ENCODE results near the gene JARID2.
A peak's percentile ranks its signal among the peaks of the same experiment; 100 is the strongest.
"Not testable (repeated sequence)": the region's sequence is repeated elsewhere in the genome, so short reads cannot be mapped to it uniquely, and the experiment has no call there.

JARID2 gene

GRCh38 chr6:15303920-15304291 lies 58.0 kb downstream of the JARID2 start:
- Histone ChIP-seq H3K4me3 (no peak overlapping the region), H3K27ac (no peak overlapping the region)

DNA sequence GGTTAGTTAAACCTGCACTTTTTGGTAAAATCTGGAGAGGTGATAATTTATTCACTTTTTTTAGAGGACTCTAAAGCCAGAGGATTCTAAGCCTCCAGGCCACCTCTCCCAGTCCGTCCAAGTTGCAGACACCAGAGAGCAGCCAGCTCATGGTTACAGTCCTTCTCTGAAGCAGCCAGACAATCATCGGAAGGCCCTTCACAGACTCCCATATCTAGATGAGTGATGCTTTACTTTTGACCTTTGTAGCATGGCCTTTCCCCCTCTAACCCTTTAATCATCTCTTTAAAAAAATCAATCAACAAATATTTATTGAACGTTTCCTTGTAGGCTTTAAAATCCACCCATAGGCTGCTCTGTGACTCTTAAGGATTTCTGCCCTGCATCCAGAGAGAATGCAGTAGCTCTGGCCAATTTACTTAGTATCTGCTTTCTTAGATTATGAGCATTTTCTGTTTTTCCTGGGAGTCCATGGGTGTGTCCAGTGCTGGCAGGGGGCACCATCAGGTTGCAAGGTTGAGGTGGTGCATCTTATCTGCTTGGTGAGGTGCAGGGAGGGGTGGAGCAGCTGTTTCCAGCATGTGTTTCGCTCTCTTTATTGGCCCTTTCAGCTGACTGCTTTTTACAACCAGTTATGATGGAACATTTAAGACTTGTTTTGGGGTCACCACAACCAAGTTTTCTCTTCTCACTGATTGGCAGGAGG lies 58.6 kb downstream of the JARID2 start:
- Histone ChIP-seq H3K4me3 (no peak overlapping the region), H3K27ac (no peak overlapping the region)

GRCh38 chr6:15305496-15305895 lies 59.6 kb downstream of the JARID2 start:
- no peak overlapping the region for H3K4me3 ChIP-seq
- peak overlapping the region in 1 of 21 experiments; percentile 12 for H3K27ac ChIP-seq

GRCh38 chr6:15305909-15306308 lies 60.0 kb downstream of the JARID2 start:
- Histone ChIP-seq H3K27ac (peak overlapping the region in 1 of 21 experiments; percentile 12), H3K4me3 (no peak overlapping the region)

DNA sequence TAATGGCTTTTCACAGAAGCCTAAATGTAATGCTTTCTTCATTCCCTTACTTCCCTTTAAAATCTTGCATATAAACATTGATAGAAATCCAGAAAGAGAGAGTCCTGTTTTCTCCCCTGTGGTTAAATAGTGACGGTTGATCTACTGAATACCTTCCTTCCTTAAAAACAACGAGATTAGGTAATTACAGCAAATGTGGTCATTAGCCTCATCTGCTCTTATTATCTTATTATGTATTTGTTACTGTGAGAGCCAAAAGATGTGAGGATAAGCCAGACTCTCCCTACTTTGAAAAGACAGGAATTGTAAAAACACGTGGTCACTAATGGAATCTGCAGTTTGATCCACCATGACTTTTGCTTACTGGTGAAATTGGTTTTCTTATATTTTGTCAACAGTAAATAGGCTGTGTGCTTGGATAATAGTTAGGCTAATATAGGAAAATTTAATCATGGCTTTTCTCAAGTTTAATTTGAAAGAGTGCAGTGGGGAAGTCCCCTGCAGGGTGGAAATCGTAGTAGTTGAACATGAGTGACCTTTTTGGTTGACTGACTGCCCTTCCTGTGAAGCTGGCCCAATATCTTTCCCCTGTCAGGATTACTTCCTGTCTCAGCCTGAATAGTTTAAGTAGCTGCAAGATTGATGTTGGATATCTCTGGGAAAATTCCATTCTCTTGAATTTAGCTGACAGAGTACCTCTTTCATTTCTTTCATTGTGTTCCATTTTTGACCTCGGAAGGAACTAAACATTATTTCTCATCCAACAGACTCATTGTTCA lies 62.8 kb downstream of the JARID2 start:
- Histone ChIP-seq H3K4me3 (no peak overlapping the region), H3K27ac (no peak overlapping the region)

- Histone ChIP-seq H3K27ac (no peak overlapping the region), H3K4me3 (no peak overlapping the region)
These were observed 63.9 kb downstream of the JARID2 start for GRCh38 chr6:15309611-15310283.

DNA sequence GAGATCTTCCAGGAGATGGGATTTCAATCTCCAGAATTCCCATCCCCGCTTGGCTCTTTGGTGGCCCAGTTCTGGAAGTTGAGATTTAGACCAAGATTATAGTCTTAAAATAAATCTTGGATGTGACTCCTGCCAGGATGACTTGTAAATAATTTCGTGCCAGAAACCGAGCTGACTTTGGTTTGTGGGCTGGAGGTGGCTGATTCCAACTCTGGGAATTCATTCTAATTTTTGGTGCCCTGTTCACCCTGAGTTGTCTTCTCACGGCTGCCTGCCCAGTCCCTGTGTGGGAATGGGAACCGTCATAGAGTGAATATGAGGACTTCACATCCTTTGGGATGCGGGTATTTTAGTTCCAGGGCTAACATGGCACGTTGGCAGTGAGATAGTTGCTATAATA lies 64.8 kb downstream of the JARID2 start:
- Histone ChIP-seq H3K27ac (no peak overlapping the region), H3K4me3 (no peak overlapping the region)

GRCh38 chr6:15312500-15312899 lies 66.6 kb downstream of the JARID2 start:
- Histone ChIP-seq H3K27ac (no peak overlapping the region), H3K4me3 (no peak overlapping the region)

DNA sequence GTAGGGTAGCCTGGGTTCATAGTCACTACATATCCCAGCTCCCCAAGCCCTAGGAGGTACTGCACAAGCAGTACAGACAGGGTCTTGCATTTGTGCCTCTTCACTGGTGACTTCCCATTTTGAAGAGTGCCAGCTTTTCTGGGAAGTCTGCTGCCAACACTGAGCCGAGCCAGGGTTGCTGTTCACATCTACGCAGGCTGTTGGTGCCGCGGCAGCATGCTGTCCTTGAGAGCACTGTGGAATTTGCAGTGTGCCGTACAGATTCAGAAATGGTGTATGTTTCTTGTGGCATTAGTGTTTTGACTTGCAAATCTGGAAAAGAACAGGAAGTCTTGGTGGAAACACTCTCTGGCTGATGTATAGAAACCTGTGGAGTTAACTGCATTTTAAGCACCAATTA lies 67.5 kb downstream of the JARID2 start:
- H3K4me3 ChIP-seq = no peak overlapping the region
- no peak overlapping the region for H3K27ac ChIP-seq

GRCh38 chr6:15316754-15317153 lies 70.9 kb downstream of the JARID2 start:
- Histone ChIP-seq H3K4me3 (no peak overlapping the region), H3K27ac (no peak overlapping the region)

- no peak overlapping the region for H3K27ac ChIP-seq
- no peak overlapping the region for H3K4me3 ChIP-seq
These were observed 71.4 kb downstream of the JARID2 start for GRCh38 chr6:15317251-15317650.

GRCh38 chr6:15317934-15318902 lies 72.3 kb downstream of the JARID2 start:
- no peak overlapping the region for H3K4me3 ChIP-seq
- no peak overlapping the region for H3K27ac ChIP-seq

GRCh38 chr6:15319677-15320076 lies 73.8 kb downstream of the JARID2 start:
- H3K4me3 ChIP-seq = no peak overlapping the region
- H3K27ac ChIP-seq = no peak overlapping the region

- Histone ChIP-seq H3K27ac (no peak overlapping the region), H3K4me3 (no peak overlapping the region)
These were observed 74.8 kb downstream of the JARID2 start for GRCh38 chr6:15320693-15321092.

- Histone ChIP-seq H3K27ac (peak overlapping the region in 2 of 21 experiments; percentile 64 to 76), H3K4me3 (no peak overlapping the region)
These were observed 76.3 kb downstream of the JARID2 start for GRCh38 chr6:15322184-15322583.

GRCh38 chr6:15322781-15323536 lies 77.1 kb downstream of the JARID2 start:
- peak overlapping the region in 13 of 21 experiments; percentile 0 to 76 (median 54) for H3K27ac ChIP-seq
- no peak overlapping the region for H3K4me3 ChIP-seq

DNA sequence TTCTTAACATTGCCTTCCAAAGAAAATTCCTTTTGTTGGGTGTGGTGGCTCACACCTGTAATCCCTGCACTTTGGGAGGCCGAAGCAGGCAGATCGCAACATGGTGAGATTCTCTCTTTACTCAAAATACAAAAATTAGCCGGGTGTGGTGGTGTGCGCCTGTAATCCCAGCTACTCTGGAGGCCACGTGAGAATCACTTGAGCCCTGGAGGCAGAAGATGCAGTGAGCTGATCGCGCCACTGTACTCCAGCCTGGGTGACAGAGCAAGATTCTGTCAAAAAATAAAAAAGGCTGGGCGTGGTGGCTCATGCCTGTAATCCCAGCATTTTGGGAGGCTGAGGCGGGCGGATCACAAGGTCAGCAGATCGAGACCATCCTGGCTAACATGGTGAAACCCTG lies 77.7 kb downstream of the JARID2 start:
- peak overlapping the region in 13 of 21 experiments; percentile 0 to 76 (median 54) for H3K27ac ChIP-seq

GRCh38 chr6:15324427-15324985 lies 78.6 kb downstream of the JARID2 start:
- no peak overlapping the region for H3K4me3 ChIP-seq
- H3K27ac ChIP-seq = no peak overlapping the region

More for the DNA sequence above, 77.7 kb downstream of the JARID2 start:
- not testable (repeated sequence) for H3K4me3 ChIP-seq

DNA sequence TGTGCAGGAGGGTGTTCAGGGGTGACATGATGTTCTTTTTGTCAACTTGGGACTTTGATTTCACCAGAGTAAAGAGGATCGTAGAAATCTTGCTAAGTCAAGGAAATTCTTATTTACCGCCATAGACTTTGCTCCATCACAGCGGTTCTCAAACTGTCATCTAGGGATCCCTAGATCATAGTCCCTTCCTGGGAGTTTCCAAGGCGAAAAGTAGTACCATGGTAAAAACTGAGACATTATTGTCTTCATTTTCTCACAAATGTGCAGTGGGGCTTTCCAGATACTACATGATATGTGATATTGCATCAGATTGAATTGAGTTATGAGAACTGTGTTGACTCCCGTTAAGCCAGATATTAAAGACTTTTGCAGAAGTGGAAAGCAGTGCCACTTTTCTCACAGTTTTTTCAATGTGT lies 79.7 kb downstream of the JARID2 start:
- H3K4me3 ChIP-seq = no peak overlapping the region
- H3K27ac ChIP-seq = no peak overlapping the region

All from skin epidermis (tissue), 12 donors.